Adrenal gland (tissue), 5 donors: ENCODE results near the gene DIP2C.

Experiments used
- POLR2A ChIP-seq, 2 donors: fragments of 450-650 bp; IDR thresholded peaks; one replicate each; pipeline ENCODE4 v1.6.1; 2017; ENCODE audit warnings: antibody characterized with exemption in 2 of 2, mild to moderate bottlenecking in 2 of 2, moderate library complexity in 1 of 2
- TF ChIP-seq, protein P1 (sequence below), 6 experiments: fragments of 450-650 bp in 4 of 6; fragments of 200-600 bp in 2 of 6; sonication (generic) in 1 of 6; IDR thresholded peaks; 1 replicate in 5 of 6; 2 replicates in 1 of 6; pipeline versions ENCODE4 v1.5.1 to v1.8.0; 2016 to 2021; ENCODE audit warnings: antibody characterized with exemption in 6 of 6, mild to moderate bottlenecking in 2 of 6, moderate library complexity in 1 of 6
- donor health status: DM: no; HTN: no; CAD: no.

DNA sequence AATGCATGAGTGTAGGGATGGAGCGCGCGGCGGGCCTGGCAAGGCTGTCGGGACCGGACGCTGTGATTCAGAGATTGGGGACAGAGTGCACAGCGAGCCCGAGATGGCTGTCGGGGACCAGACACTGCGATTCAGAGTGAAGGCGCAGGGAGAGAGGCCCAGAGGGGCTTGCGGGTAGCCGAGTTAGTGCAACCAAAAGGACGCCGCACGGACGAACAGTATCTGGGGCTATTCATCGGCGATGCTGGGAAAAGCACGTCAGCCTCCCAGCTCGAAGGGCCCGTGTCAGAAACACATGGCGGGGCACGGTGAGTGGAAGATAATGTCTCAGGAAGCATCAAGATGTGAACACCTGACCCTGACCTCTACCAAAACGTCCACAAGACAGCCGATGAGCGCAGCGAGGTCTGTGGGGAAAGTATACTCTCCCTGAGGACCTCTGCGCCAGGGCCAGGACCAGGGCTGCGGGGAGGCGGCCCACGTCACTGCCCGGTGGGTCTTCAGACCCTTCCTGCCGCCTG lies 338.4 kb downstream of the DIP2C start:
- TF ChIP-seq, protein P1, sequence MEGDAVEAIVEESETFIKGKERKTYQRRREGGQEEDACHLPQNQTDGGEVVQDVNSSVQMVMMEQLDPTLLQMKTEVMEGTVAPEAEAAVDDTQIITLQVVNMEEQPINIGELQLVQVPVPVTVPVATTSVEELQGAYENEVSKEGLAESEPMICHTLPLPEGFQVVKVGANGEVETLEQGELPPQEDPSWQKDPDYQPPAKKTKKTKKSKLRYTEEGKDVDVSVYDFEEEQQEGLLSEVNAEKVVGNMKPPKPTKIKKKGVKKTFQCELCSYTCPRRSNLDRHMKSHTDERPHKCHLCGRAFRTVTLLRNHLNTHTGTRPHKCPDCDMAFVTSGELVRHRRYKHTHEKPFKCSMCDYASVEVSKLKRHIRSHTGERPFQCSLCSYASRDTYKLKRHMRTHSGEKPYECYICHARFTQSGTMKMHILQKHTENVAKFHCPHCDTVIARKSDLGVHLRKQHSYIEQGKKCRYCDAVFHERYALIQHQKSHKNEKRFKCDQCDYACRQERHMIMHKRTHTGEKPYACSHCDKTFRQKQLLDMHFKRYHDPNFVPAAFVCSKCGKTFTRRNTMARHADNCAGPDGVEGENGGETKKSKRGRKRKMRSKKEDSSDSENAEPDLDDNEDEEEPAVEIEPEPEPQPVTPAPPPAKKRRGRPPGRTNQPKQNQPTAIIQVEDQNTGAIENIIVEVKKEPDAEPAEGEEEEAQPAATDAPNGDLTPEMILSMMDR (IDR thresholded peaks at IDR 0.05) = no peak
- no peak for TF ChIP-seq POLR2A (IDR thresholded peaks at IDR 0.05)
